BJ (cell line): Measurements from ENCODE around the gene EPGN. TPM values are rescaled to one million over a fixed set of nuclear protein-coding genes. Genes with fewer than 3 reads are reported as not detected.

Source experiments
- CTCF ChIA-PET: fragments of 350-600 bp; formaldehyde crosslinking; extraction: SDS; loops from one replicate; lab custom pipeline; 2021; ENCODE audit warnings: antibody characterized with exemption, inconsistent platforms; lab: Yijun Ruan, JAX
- POLR2A ChIA-PET: fragments of 300-600 bp; sonication (Branson Sonifier 250); formaldehyde crosslinking; extraction: SDS; loops from one replicate; lab custom pipeline; 2021; ENCODE audit warnings: antibody characterized with exemption; lab: Charles Lee
- DNase-seq: peaks from one replicate; pipeline ENCODE4 v3.0.0-alpha.2; 2011; ENCODE audit warnings: low read depth
- H3K27me3 ChIP-seq: 2 replicates; pipeline ENCODE4 v1.6.0; 2011; ENCODE audit warnings: low read length; ENCODE audit not compliant: control insufficient read depth, insufficient read depth
- H3K36me3 ChIP-seq: 2 replicates; pipeline ENCODE4 v1.5.1; 2011; ENCODE audit warnings: low read length; ENCODE audit not compliant: control insufficient read depth, insufficient read depth
- H3K4me3 ChIP-seq: 2 replicates; pipeline ENCODE4 v1.5.1; 2011; ENCODE audit warnings: low read depth, mild to moderate bottlenecking, control low read depth, low read length
- CTCF ChIP-seq: IDR thresholded peaks from 2 replicates; pipeline ENCODE4 v1.5.1; 2011; ENCODE audit warnings: low read depth, mild to moderate bottlenecking, control low read depth, inconsistent platforms, low read length, moderate library complexity; ENCODE audit not compliant: insufficient read depth
- polyA plus RNA-seq: library from polyadenylated mRNA; depleted of rRNA; stranded (reverse); fragments of >200 nt; gene quantifications from 2 replicates; pipeline ENCODE4 v1.2.3, GENCODE V29; 2011

Gene EPGN
- polyA plus RNA-seq, 1 experiment = 0.13 TPM

- ChIA-PET POLR2A (no interaction called here), CTCF (no interaction called here)
- no peak overlapping the region for H3K4me3 ChIP-seq
- no peaks in the 10 kb centered on the region for H3K36me3 ChIP-seq
- DNase-seq = no peak
- no peaks in the 10 kb centered on the region for H3K27me3 ChIP-seq
- no peak for TF ChIP-seq CTCF
These were observed 16.8 kb upstream of the EPGN start for GRCh38 chr4:74291471-74291870.

GRCh38 chr4:74292111-74292870, 16.0 kb upstream of the EPGN start:
- Histone ChIP-seq H3K4me3 (no peak overlapping the region), H3K36me3 (no peaks in the 10 kb centered on the region), H3K27me3 (no peaks in the 10 kb centered on the region)
- no peak for DNase-seq
- no peak for TF ChIP-seq CTCF
- POLR2A ChIA-PET = no interaction called here
- CTCF ChIA-PET = no interaction called here

DNA sequence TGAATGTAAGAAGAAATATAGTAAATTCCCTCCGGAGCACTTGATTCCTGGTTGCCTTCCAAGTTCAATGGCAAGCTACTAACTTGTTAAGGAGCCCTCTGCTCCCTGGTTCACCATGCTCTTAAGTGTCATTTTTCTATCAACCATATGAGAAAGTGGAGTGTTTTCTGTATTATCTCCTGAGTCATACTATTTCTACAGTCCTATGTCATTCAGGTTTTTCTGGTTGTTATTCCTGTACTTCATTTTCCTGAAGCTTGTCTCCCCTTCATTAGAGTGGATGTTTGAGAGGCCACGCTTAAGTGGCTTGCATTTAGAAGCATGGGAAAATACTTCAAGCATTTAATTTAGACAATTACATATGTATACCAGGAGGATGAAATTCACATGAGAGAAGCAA, 14.7 kb upstream of the EPGN start:
- ChIA-PET CTCF (no interaction called here), POLR2A (no interaction called here)

DNA sequence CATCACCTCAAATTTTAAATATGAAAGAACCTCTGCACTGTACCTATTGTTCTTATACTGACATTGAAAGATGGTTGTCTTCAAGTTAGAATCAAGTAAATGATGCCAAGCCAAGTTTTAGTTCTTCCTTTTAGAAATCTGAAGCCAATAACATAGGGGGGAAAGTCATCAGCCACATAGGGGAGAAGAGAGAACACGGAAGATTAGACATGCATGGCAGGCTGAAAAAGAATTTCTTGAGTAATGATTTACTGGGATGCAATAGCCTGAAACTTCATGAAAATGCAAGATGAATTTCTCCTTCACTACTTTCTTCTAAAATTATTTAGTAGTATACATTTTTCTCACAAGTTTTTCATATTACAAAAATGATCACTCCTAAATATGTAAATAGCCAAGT, 13.6 kb upstream of the EPGN start:
- no peak for TF ChIP-seq CTCF
- H3K36me3 ChIP-seq = no peaks in the 10 kb centered on the region
- CTCF ChIA-PET = no interaction called here
- H3K27me3 ChIP-seq = no peaks in the 10 kb centered on the region
- H3K4me3 ChIP-seq = no peak overlapping the region
- POLR2A ChIA-PET = no interaction called here
- DNase-seq = no peak

More for the DNA sequence above, 14.7 kb upstream of the EPGN start:
- no peak overlapping the region for H3K4me3 ChIP-seq
- H3K27me3 ChIP-seq = no peaks in the 10 kb centered on the region
- DNase-seq = no peak
- no peaks in the 10 kb centered on the region for H3K36me3 ChIP-seq
- TF ChIP-seq CTCF = no peak

GRCh38 chr4:74297539-74297938, 10.7 kb upstream of the EPGN start:
- no peak for TF ChIP-seq CTCF
- no peaks in the 10 kb centered on the region for H3K27me3 ChIP-seq
- H3K36me3 ChIP-seq = no peaks in the 10 kb centered on the region
- POLR2A ChIA-PET = no interaction called here
- H3K4me3 ChIP-seq = no peak overlapping the region
- CTCF ChIA-PET = interaction anchor here (2.3 kb wide), 1 partner anchor 69 kb away, joined by 9 read pairs; no protein-coding TSS in a partner anchor
- DNase-seq = no peak
